ENCODE results near the gene LACTB. TPM values are rescaled to one million over a fixed set of nuclear protein-coding genes. Genes with fewer than 3 reads are reported as not detected.

LACTB gene
- total RNA-seq, 1 experiment from 2014 or later, result 20.2 TPM

DNA sequence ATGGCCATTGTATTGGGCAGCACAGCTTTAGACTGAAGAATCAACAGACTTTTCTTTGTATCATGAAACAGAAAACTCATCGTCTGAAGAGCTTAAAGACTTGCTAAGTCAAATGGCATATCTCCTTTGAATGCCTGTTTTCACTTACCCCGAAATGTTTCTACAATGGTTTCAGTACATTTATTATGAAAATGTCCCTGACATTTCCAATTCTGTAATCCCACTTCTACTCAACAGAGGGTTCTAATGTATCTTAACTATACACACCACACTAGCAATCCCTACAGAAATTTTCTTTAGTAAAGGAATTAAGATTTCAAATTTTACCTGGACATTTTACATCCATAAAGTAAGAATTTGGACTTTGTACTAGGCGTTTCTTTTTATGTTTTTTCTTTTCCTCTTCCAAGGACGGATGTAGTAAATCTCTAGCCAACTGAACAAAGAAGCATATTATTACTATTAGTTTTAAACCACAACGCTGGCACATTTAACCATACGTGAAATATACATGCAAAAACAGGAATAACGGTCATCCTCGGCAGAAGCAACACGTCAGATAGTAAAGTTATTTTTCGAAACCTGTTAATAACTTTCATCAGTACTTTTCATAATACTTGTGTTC lies 34.5 kb downstream of the LACTB start:
- in situ Hi-C loops (cut with HindIII; ENCODE audit: low pct_unique_long_range_greater_than_20kb, low sequenced_read_pairs), result no loop called here
- no peak for DNase-seq (ENCODE audit: low read depth)

DNA sequence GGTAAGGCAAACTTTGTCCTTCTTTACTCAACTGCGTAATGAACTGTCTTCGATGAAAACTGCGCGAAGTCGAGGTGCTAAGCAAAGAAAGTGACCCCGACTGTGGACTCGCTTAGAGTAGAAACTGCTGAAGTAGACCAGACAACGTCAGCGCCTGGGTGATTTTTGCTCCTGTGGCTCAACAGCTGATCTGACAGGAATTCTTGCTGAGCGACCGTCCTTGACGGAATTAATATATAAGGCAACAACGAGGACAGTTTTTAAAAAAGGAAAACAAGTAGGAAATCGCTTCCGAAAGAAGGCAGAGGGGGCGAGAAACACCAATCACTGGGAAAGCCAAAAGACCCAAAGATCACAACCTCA lies 35.1 kb downstream of the LACTB start:
- no peak for DNase-seq (ENCODE audit: low read depth)
- in situ Hi-C loops (cut with HindIII; ENCODE audit: low pct_unique_long_range_greater_than_20kb, low sequenced_read_pairs), result no loop called here

DNA sequence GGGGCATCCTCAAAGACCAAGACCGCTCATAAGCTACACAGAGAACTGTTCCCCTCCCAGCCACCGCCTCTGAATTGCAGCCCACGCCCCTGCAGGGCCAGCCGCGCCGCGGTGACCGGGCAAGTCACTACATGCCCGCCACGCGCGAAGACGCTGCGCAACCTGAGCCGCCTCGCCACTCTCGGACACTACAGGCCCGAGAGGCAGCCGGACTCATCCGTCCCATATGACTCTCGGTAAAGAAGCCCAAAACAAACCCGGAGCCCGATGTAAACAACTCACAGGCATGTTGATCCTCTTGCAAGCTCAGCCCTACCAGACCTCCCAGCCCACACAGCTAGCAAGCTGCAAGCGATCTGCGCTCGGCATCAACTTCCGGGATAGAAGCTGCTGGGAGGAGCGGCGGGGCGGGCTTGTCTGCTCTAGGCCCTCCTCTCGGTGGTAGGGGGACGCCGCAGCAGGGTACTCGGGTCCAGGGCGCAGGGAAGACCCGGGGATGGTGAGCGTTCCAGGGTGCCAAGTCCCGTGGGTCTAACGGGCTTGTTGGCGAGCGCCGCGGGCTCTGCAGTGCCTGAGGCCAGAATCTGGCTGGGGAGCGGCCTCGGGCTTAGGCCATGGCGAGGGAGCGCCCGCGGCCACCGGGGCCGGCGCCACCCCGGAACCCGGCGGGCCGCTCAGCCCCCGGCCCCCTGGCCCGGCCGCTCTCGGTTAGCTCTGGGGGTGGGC lies 35.6 kb downstream of the LACTB start, which contains the start of gene RPS27L:
Gene RPS27L, minus strand, starts transcription at position 360 of the 726 bp plus-strand sequence. Its CDS starts 72 bp downstream, at position 288.
- DNase-seq (ENCODE audit: low read depth), result peak; percentile 92
- in situ Hi-C loops (cut with HindIII; ENCODE audit: low pct_unique_long_range_greater_than_20kb, low sequenced_read_pairs), result no loop called here

DNA sequence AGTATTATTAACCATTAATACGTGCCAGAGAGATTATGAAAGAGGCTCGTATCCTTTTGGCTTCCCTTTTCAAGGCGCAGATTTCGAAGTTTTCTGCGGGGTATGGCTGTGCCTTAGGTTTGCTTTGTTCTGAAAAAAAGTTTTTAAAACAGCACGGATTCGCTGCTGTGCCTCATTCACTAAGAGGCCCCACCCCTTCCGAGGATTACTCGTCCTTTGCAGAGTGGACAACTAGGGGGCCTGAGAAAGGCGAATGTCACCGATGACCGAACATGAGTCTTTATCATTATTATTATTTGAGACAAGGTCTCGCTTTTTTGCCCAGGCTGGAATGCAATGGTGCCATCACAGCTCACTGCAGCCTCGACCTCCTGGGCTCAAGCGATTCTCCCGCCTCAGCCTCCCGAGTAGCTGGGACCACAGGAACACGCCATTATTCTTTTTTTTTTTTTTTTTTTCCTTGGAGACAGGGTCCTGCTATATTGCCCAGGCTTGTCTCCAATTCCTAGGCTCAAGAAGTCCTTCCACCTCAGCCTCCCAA lies 36.3 kb downstream of the LACTB start:
- in situ Hi-C loops (cut with HindIII; ENCODE audit: low pct_unique_long_range_greater_than_20kb, low sequenced_read_pairs), result no loop called here

DNA sequence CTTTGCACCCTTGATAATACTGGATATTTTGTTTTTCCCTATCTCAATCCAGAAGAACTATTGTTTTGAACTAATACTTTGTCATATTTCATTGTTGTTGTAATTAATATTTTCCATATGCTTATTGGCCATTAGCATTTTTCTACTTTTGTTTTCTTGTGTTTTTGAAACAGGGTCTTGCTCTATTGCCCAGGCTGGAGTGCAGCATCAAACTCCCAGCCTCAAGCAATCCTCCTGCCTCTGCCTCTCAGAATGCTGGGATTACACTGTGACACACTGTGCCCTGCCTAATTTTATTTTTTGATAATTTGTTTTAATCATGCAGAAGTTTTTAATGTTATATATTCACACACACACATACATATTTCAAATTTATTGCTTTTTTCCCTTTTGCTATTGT lies 39.0 kb downstream of the LACTB start:
- DNase-seq (ENCODE audit: low read depth), result no peak
- in situ Hi-C loops (cut with HindIII; ENCODE audit: low pct_unique_long_range_greater_than_20kb, low sequenced_read_pairs), result no loop called here

More for the DNA sequence above, 36.3 kb downstream of the LACTB start:
- peak; percentile 72 for DNase-seq (ENCODE audit: low read depth)

DNA sequence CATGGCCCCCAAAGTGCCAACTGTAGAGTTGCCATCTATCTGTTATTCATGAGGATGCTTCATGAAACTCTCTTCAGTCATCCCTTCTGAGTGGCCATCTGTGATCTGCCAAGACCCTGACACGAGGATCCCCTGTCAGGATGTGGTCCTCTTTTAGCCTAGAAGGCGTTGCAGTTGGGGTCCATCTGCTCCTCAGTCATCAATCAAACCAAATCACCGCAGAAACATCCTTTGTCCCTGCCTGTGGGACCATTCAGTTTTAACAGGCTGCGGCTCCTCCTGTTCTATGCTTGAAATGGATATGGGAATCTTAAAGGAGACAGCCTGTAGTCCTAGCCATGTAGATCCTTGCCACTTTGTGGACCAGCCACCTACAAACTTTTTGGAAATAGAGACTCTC lies 41.6 kb downstream of the LACTB start:
- in situ Hi-C loops (cut with HindIII; ENCODE audit: low pct_unique_long_range_greater_than_20kb, low sequenced_read_pairs), result no loop called here
- no peak for DNase-seq (ENCODE audit: low read depth)

DNA sequence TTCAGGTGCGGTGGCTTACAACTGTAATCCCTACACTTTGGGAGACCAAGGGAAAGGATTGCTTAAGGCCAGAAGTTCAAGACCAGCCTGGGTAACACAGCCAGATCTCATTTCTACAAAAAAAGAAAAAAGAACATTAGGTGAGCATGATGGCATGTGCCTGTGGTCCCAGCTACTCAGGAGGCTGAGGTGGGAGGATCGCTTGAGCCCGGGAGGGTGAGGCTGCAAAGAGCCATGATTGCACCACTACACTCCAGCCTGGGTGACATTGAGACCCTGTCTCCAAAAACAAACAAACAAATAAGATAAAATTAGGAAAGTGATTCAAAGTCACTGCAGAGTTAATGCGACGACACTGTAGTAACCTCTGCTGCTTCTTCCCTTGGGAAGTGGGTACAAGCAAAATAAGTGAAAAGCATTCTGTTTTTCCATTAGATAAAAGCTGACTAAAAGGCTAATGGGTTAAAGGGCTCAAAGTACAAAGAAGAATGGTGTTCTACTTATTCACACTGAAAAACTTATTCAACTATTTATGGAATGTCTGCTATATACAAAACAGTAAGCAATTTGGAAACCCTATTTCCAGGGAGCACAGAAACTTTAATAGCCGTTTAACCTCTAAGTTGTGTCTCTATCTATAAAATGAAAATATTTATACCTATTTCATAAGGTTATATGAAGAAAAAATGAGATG lies 43.7 kb downstream of the LACTB start:
- DNase-seq (ENCODE audit: low read depth), result no peak
- in situ Hi-C loops (cut with HindIII; ENCODE audit: low pct_unique_long_range_greater_than_20kb, low sequenced_read_pairs), result no loop called here

DNA sequence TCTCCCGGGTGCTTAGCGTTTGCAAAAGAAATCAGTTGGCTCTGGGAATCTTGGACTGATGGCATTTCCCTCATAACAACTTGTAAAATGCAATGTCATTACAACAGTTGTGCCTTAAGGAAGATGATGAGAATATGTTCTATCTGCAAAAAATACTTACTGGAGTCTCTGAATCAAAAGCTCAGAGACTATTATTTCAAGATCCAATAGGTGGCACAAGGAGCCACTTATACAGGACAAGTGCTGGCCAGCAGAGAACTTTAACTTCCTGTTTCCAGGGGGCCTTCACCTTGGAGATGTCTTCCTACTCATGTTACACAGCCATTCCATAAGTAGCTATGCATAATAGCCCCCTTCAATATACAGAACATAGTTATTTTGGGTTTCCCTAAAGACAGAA lies 44.6 kb downstream of the LACTB start:
- in situ Hi-C loops (cut with HindIII; ENCODE audit: low pct_unique_long_range_greater_than_20kb, low sequenced_read_pairs), result no loop called here
- no peak for DNase-seq (ENCODE audit: low read depth)

DNA sequence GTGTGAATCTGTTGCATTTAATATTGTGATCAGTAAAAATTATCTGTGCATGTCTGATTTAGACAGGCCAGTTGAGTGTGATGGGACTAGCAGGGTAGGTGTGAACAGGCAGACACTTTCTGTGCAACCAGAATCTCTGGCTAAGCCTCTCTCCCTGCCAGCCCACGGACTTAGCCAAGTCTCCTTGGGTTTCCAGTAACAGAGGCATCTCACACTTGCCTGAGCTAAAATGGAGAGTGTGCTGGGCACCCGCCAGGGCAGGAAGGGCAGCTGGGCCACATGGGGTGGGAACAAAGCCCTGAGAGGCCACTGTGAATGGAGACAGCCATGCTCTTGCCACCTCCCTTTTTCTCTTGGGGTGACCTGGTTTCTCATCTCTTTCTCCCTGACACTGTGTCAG lies 48.1 kb downstream of the LACTB start:
- in situ Hi-C loops (cut with HindIII; ENCODE audit: low pct_unique_long_range_greater_than_20kb, low sequenced_read_pairs), result no loop called here
- DNase-seq (ENCODE audit: low read depth), result no peak

DNA sequence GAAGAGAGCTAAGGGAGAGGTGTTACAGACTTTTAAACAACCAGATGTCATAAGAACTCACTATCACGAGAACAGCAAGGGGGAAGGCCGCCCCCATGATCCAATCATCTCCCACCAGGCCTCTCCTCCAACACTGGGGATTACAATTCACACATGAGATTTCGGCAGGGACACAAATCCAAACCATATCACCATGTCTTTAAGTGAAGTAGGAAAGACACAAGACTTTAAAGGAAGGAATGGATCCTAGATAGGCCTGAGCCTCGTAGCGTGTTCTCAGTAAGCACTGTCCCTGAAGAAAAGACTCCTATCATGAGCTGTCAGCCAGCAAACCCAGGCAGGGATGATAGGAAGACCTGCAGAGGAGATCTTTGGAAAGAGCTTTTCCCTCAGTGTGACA lies 50.7 kb downstream of the LACTB start:
- no peak for DNase-seq (ENCODE audit: low read depth)
- in situ Hi-C loops (cut with HindIII; ENCODE audit: low pct_unique_long_range_greater_than_20kb, low sequenced_read_pairs), result no loop called here

DNA sequence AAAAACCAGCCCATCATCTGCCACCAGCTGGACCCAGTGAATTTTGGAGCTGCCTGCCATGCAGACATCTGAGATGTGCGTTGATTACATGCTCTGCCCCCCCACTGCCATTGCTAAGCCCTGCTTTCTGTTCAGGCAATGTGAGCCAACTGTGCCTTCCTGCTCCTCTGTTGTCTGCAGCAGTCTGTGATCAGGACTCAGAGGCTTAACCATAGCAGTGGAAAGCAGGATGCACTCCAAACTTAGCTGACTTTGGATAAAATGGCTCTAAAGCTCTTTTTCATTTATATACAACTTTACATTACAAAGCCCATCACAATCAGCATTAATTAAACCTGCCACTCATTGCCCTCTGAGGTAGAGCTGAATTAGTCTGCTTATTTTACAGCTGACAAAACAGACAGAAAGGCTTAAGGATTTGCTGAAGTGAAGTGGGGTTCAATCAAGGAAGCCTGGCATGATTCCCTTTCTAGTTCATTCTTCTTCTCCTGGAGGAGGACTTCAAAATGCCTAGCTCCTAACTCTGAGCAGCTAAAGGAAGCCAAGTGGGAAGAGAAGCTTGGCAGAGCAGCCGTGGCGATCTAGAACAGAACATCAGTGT lies 51.3 kb downstream of the LACTB start:
- in situ Hi-C loops (cut with HindIII; ENCODE audit: low pct_unique_long_range_greater_than_20kb, low sequenced_read_pairs), result no loop called here
- no peak for DNase-seq (ENCODE audit: low read depth)

DNA sequence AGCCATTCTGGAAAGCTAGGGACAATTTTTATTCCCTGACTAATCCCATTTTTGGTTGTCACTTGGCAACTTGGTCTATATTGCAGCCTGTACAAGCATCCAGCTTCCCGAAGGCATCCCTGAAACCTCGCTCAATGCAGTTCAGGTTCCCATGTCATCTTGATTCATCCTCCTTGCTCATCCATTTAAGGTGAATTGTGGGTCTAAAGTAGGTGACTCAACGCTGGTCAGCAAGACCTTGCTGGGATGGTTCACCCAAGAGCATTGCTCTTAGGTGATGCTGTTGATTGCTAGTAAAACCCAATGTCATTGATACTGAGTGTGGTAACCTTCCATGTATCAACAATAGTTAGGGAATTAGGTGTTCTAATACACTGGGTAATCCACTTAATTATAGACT lies 54.6 kb downstream of the LACTB start:
- DNase-seq (ENCODE audit: low read depth), result no peak
- in situ Hi-C loops (cut with HindIII; ENCODE audit: low pct_unique_long_range_greater_than_20kb, low sequenced_read_pairs), result no loop called here

DNA sequence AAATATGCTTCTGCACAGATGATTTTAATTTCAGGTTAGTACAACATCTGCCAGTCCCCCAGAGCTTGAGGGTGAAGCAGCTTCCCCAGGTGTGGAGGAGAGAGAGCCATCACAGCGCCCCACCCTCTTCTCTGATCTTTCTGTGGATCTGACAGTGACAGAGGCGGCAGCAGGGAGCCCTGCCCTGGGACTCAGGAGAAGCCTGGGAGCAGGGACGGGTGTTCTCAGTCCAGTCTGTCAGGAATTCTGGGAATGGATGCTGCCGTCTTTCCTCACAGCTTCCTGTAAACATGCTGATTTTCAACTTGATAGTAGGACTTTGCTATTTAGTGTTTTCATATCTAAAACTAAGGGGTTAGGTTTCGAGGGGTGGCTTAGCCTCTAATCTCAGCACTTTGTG lies 56.4 kb downstream of the LACTB start:
- DNase-seq (ENCODE audit: low read depth), result no peak
- in situ Hi-C loops (cut with HindIII; ENCODE audit: low pct_unique_long_range_greater_than_20kb, low sequenced_read_pairs), result no loop called here

DNA sequence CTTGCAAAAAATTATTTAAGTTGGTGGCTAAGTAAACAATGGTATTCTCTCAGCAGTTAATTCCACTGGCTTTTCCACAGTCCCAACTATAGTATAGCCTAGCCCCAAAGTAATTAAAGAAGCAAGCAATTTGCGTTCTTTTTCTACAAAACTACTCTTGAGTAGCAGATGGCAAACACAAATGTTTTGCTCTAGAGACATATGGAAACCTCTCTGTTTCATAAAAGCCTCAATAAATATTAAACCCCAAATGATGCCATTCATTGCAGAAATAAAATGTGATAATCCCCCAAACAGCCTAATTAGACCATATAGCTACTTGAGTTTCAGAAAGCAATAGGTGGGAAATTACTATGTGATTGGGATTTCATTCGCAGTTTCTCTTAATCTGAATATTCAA lies 59.1 kb downstream of the LACTB start:
- DNase-seq (ENCODE audit: low read depth), result no peak
- in situ Hi-C loops (cut with HindIII; ENCODE audit: low pct_unique_long_range_greater_than_20kb, low sequenced_read_pairs), result no loop called here

DNA sequence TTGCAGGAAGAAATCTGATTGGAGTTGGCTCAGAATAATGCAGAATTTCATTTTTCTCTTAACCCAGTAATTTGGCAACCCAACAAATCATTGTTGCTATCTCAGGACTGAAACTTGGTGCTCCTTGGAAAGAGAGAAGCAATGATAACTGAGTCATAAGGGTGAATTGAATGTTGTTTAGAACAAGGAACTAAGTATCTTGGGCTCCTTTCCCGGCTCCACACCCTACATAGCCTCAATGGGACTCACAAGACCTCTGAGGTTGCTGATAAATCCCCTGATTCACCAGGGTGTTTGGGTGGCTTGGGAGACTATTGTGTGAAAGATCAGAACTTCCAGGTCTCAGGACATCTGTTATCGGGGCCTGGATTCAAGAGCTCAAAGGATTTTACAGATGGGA lies 60.0 kb downstream of the LACTB start:
- in situ Hi-C loops (cut with HindIII; ENCODE audit: low pct_unique_long_range_greater_than_20kb, low sequenced_read_pairs), result no loop called here
- DNase-seq (ENCODE audit: low read depth), result no peak

DNA sequence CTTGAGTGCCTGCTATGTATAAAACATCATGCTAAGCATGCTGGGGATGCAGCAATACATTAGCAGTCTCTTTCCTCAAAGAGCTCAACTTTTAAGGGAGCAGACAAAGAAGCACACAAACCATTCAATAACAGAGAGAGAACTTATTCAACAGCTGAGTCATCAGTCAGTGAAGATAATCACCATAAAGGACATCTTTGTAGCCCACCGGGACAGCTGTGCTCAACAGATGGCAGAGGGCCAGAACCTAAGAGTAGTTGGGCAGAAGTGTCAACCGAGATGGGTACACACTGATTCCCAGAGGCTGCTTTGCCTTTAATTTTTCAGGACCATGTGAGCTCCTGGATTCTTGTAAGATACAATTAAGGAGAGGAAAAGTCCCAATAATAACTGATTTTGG lies 63.5 kb downstream of the LACTB start:
- no peak for DNase-seq (ENCODE audit: low read depth)
- in situ Hi-C loops (cut with HindIII; ENCODE audit: low pct_unique_long_range_greater_than_20kb, low sequenced_read_pairs), result no loop called here

DNA sequence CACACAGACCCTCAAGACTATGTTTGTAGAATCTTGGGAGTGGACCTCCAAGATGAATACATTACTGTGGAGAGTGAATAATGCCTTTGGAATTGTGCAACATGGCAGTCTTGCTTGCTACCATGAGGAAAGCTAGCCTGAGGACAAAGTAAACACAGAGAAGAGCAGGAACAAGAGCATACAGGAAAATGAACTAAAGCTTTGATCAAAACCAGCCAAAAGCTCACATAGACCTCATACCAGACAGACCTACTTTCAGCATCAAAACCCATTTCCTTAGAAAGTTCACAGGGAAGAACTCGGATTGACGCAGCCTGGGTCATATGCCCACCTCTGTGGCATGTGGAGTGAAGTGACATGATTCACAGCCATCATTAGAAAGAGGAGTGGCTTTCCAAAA lies 64.4 kb downstream of the LACTB start:
- peak; percentile 20 for DNase-seq (ENCODE audit: low read depth)
- in situ Hi-C loops (cut with HindIII; ENCODE audit: low pct_unique_long_range_greater_than_20kb, low sequenced_read_pairs), result no loop called here

DNA sequence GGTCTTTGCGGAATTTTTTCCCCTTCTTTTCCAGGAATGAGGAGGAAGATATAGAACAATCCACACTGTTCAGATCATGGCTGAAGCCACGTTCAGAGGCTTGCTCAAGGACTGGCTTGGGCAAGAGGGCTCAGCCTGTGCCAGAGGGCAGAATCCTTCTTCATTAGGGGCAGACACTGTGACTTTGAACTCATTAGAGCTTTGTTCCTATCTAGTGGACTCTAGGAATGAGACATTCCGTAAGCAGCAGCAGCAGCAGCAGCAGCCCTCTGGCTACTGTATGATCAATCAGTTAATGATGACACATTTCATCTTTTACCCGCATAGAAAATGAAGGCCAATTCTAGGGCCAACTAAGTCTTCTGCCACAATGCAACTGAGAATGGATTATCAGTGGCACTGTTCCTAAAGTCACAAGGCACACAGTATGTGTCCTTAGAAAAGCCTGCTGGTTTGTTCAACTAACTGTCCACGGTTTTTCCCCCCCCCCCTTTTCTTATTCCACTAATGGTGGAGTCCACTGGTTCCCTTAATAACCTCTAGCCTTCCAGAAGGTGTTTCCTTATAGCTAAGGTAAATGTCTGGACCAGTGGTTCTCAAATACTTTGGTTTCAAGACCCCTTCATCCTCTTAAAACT lies 66.0 kb downstream of the LACTB start:
- no peak for DNase-seq (ENCODE audit: low read depth)
- in situ Hi-C loops (cut with HindIII; ENCODE audit: low pct_unique_long_range_greater_than_20kb, low sequenced_read_pairs), result no loop called here

Measured in Caki2 (cell line).